ENCODE results near the gene FAM161A. TPM values are rescaled to one million over a fixed set of nuclear protein-coding genes. Genes with fewer than 3 reads are reported as not detected.
"Not testable (repeated sequence)": the region's sequence is repeated elsewhere in the genome, so short reads cannot be mapped to it uniquely, and the experiment has no call there.

FAM161A gene
- total RNA-seq, 1 donor from 2014 or later, result 12.3 TPM

DNA sequence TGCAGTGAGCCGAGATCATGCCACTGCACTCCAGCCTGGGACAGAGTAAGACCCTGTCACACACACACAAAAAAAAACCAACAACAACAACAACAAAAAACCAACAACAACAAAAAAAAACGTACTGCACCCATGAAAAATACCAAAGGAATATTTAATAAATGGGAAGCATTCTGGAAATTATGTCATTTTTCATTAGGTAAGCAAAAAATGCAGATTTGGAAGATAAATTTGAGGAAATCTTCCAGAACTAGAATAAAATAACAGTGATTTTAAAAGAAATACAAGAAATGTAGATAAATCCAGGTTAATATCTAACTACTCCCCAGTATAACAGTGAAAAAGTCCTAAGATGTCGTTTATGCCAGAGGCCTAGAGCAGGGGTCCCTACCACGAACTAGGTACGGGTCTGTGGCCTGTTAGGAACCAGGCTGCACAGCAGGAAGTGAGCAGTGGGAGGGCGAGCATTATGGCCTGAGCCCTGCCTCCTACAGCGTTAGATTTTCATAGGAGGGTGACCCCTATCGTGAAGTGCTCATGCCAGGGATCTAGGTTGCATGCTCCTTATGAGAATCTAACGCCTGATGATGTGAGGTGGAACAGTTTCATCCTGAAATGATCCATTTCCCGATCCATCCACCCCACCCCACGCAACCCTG lies 21.5 kb downstream of the FAM161A start:
- no peaks in the 10 kb centered on the region for H3K4me1 Mint-ChIP-seq (ENCODE audit: unreplicated experiment)

DNA sequence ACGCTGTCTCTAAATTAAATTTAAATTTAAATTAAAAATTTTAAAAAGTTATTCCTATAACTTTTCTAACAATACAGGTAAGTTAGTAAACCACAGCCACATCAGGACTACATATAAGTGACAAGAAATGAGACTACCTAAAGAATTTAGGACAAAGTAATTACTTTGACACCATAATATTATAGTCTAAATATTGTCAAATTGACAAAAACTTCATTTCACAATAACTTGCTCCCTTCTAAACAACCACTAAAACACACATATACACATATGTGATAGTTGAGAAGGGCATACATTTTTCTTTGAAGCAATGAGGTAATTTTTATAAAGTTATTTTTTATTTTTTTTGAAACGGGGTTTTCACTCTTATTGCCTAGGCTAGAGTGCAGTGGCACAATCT lies 31.6 kb downstream of the FAM161A start:
- TF ChIP-seq CTCF (conservative IDR thresholded peaks at IDR 0.05), result no peak
- no peak for DNase-seq (ENCODE audit: extremely low spot score, unreplicated experiment)
- no peak overlapping the region for H3K4me3 Mint-ChIP-seq
- peaks cover 3% of the 10 kb centered on the region for H3K36me3 Mint-ChIP-seq
- H3K9me3 Mint-ChIP-seq, result no peaks in the 10 kb centered on the region
- H3K27ac Mint-ChIP-seq, result no peak overlapping the region
- no peaks in the 10 kb centered on the region for H3K4me1 Mint-ChIP-seq (ENCODE audit: unreplicated experiment)
- H3K27me3 Mint-ChIP-seq, result no peaks in the 10 kb centered on the region

More for the DNA sequence above, 21.5 kb downstream of the FAM161A start:
- no peak for TF ChIP-seq CTCF (conservative IDR thresholded peaks at IDR 0.05)
- H3K9me3 Mint-ChIP-seq, result no peaks in the 10 kb centered on the region
- no peak overlapping the region for H3K4me3 Mint-ChIP-seq
- H3K27me3 Mint-ChIP-seq, result no peaks in the 10 kb centered on the region
- no peak overlapping the region for H3K27ac Mint-ChIP-seq
- DNase-seq (ENCODE audit: extremely low spot score, unreplicated experiment), result no peak
- H3K36me3 Mint-ChIP-seq, result peaks cover 31% of the 10 kb centered on the region

- no peak for TF ChIP-seq CTCF (conservative IDR thresholded peaks at IDR 0.05)
- H3K27ac Mint-ChIP-seq, result no peak overlapping the region
- no peaks in the 10 kb centered on the region for H3K27me3 Mint-ChIP-seq
- H3K4me1 Mint-ChIP-seq (ENCODE audit: unreplicated experiment), result no peaks in the 10 kb centered on the region
- DNase-seq (ENCODE audit: extremely low spot score, unreplicated experiment), result no peak
- H3K9me3 Mint-ChIP-seq, result no peaks in the 10 kb centered on the region
- H3K36me3 Mint-ChIP-seq, result no peaks in the 10 kb centered on the region
- H3K4me3 Mint-ChIP-seq, result no peak overlapping the region
These were observed 37.1 kb downstream of the FAM161A start for GRCh38 chr2:61816480-61817355.

DNA sequence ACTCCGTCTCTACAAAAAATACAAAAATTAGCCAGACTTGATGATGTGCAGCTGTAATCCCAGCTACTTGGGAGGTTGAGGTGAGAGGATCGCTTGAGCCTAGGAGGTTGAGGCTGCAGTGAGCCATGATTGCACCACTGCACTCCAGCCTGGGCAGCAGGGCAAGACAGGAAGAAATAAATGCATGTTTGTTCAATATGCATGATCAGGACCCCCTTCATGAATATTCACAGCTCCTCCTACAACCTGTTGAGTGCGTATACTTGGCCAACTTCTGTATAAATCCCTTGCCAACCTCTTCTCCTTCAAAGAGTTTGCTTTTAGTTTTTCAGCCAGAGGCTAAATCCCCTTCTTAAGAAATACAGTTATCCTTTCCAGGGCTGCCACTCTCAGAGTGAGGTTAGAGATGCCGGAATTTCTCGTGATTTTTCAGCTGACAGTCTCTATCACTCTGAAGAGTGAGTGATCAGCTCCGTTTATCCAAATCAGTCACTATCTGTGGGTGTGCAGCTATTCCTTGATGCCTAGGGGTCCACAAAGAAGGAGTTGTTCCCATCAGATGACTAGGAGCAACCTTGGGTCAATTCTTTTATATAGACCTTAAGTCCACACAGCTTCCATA lies 39.2 kb downstream of the FAM161A start:
- H3K4me1 Mint-ChIP-seq (ENCODE audit: unreplicated experiment), result no peaks in the 10 kb centered on the region
- H3K27me3 Mint-ChIP-seq, result no peaks in the 10 kb centered on the region
- H3K9me3 Mint-ChIP-seq, result no peaks in the 10 kb centered on the region
- DNase-seq (ENCODE audit: extremely low spot score, unreplicated experiment), result no peak
- TF ChIP-seq CTCF (conservative IDR thresholded peaks at IDR 0.05), result no peak
- H3K36me3 Mint-ChIP-seq, result no peaks in the 10 kb centered on the region
- no peak overlapping the region for H3K4me3 Mint-ChIP-seq
- H3K27ac Mint-ChIP-seq, result no peak overlapping the region

DNA sequence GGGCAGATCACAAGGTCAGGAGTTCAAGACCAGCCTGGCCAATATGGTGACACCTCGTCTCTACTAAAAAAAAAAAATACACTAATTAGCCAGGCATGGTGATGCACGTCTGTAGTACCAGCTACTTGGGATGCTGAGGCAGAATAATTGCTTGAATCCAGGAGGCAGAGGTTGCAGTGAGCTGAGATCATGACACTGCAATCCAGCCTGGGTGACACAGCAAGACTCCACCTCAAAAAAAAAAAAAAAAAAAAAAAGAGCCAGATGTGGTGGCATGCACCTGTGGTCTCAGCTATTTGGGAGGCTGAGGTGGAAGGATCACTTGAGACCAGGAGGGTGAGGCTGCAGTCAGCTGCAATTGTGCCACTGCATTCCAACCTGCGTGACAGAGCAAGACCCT lies 40.5 kb downstream of the FAM161A start:
- not testable (repeated sequence) for DNase-seq (ENCODE audit: extremely low spot score, unreplicated experiment); H3K4me3 Mint-ChIP-seq; H3K9me3 Mint-ChIP-seq; H3K27me3 Mint-ChIP-seq; H3K27ac Mint-ChIP-seq; H3K36me3 Mint-ChIP-seq; H3K4me1 Mint-ChIP-seq (ENCODE audit: unreplicated experiment)

DNA sequence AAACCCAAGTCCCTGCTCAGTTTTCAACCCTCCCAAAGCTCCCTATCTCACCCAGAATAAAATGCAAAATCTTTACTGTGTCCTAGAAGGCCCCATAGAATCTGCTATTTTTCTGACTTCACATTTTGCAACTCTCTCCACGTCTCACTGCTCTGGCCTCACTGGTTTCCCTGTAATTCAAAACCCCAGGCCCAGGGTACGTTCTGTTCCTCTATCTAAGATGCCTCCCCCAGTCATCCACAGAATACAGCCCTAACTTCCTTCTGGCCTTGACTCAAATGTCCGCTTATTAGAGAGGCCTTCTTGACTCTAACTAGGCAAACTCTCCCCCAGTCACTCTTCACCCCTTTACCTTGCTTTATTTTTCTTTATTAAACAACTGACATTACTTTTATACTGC lies 42.0 kb downstream of the FAM161A start:
- H3K4me3 Mint-ChIP-seq, result no peak overlapping the region
- no peaks in the 10 kb centered on the region for H3K4me1 Mint-ChIP-seq (ENCODE audit: unreplicated experiment)
- H3K27me3 Mint-ChIP-seq, result no peaks in the 10 kb centered on the region
- no peaks in the 10 kb centered on the region for H3K36me3 Mint-ChIP-seq
- DNase-seq (ENCODE audit: extremely low spot score, unreplicated experiment), result no peak
- H3K9me3 Mint-ChIP-seq, result no peaks in the 10 kb centered on the region
- TF ChIP-seq CTCF (conservative IDR thresholded peaks at IDR 0.05), result no peak
- H3K27ac Mint-ChIP-seq, result no peak overlapping the region

GRCh38 chr2:61810203-61810602 lies 43.7 kb downstream of the FAM161A start:
- not testable (repeated sequence) for DNase-seq (ENCODE audit: extremely low spot score, unreplicated experiment); H3K4me3 Mint-ChIP-seq; H3K4me1 Mint-ChIP-seq (ENCODE audit: unreplicated experiment); H3K9me3 Mint-ChIP-seq; H3K36me3 Mint-ChIP-seq; H3K27me3 Mint-ChIP-seq; H3K27ac Mint-ChIP-seq

- H3K9me3 Mint-ChIP-seq; H3K27me3 Mint-ChIP-seq; H3K4me3 Mint-ChIP-seq; H3K4me1 Mint-ChIP-seq (ENCODE audit: unreplicated experiment); H3K27ac Mint-ChIP-seq; H3K36me3 Mint-ChIP-seq; DNase-seq (ENCODE audit: extremely low spot score, unreplicated experiment): not testable (repeated sequence)
These were observed 45.2 kb downstream of the FAM161A start for GRCh38 chr2:61808693-61809092.
